ENCODE results near the gene TMEM151A. TPM values are rescaled to one million over a fixed set of nuclear protein-coding genes. Genes with fewer than 3 reads are reported as not detected.
A peak's percentile ranks its signal among the peaks of the same experiment; 100 is the strongest.

The TMEM151A gene
- total and polyA plus RNA-seq, 2 experiments from 2014 or later = 1.0 to 4.4 TPM

- Histone ChIP-seq H3F3A (replicated peaks; ENCODE audit: low read depth) (0 out of 2 replicates have a peak, but pooled peaks cover 11% of the 10 kb centered on the region), H3K36me3 (ENCODE audit: insufficient read depth) (no peaks in the 10 kb centered on the region; the same call in 1 of the 2 replicates), H4K20me1 (replicated peaks; ENCODE audit: insufficient read depth) (no peaks in the 10 kb centered on the region; the same call in none of the 2 replicates), H3K27ac (ENCODE audit: low read depth) (peak overlapping the region; percentile 78; the same call in 1 of the 2 replicates), H3K4me1 (ENCODE audit: insufficient read depth) (peaks cover 9% of the 10 kb centered on the region), H3K9me2 (ENCODE audit: insufficient read depth) (no peaks in the 10 kb centered on the region), H3K79me2 (replicated peaks; ENCODE audit: insufficient read depth) (no peaks in the 10 kb centered on the region), H3K4me3 (peak overlapping the region; percentile 43), H3K4me2 (peak overlapping the region; percentile 66; the same call in 1 of the 2 replicates), H3K27me3 (ENCODE audit: insufficient read depth) (no peaks in the 10 kb centered on the region), H2AFZ (no peak overlapping the region)
- DNase-seq (ENCODE audit: low spot score) (peak; percentile 99), ATAC-seq (peak; percentile 85)
- Mint-ChIP-seq H3K27ac (no peak overlapping the region), H3K4me1 (peaks cover 32% of the 10 kb centered on the region), H3K9me3 (no peaks in the 10 kb centered on the region), H3K36me3 (ENCODE audit: low read depth) (no peaks in the 10 kb centered on the region; the same call in 2 of the 3 replicates), H3K4me3 (0 out of 3 replicates have a peak overlapping the region, but pooled peaks have one; percentile 23), H3K27me3 (ENCODE audit: insufficient read depth, low read depth, poor library complexity) (peaks cover 29% of the 10 kb centered on the region)
- TF ChIP-seq CREB1 (CRISPR knock-in tag; IDR thresholded peaks at IDR 0.05; ENCODE audit: low read depth) (peak; percentile 43; the same call in 1 of the 2 replicates), ZNF331 (CRISPR knock-in tag; IDR thresholded peaks at IDR 0.05; ENCODE audit: low read depth) (no peak), POLR2AphosphoS5 (IDR thresholded peaks at IDR 0.05; ENCODE audit: low read depth) (peak; percentile 31; the same call in 1 of the 2 replicates), CTCF (conservative IDR thresholded peaks at IDR 0.05; ENCODE audit: low read depth in 2 of 2) (peak; percentile 77 to 98)
These were observed 8.9 kb upstream of the TMEM151A start for GRCh38 chr11:66282468-66283455.

- H3K4me1 ChIP-seq (ENCODE audit: insufficient read depth) = peaks cover 14% of the 10 kb centered on the region
- no peak overlapping the region for H3K4me2 ChIP-seq
- H3F3A ChIP-seq (replicated peaks; ENCODE audit: low read depth) = 0 out of 2 replicates have a peak, but pooled peaks cover 11% of the 10 kb centered on the region
- TF ChIP-seq NANOG (IDR thresholded peaks at IDR 0.05; ENCODE audit: borderline replicate concordance) = no peak
- TF ChIP-seq CREB1 (CRISPR knock-in tag; IDR thresholded peaks at IDR 0.05; ENCODE audit: low read depth) = no peak
- TF ChIP-seq ETS1 (IDR thresholded peaks at IDR 0.05) = no peak
- TF ChIP-seq POLR2AphosphoS5 (IDR thresholded peaks at IDR 0.05; ENCODE audit: low read depth) = no peak
- TF ChIP-seq STAT1 (IDR thresholded peaks at IDR 0.05; ENCODE audit: unreplicated experiment) = no peak
- TF ChIP-seq ZNF114 (CRISPR knock-in tag; IDR thresholded peaks at IDR 0.05) = no peak
- peak in 1 of 2 experiments; percentile 16; a peak in 2 of 4 replicates for TF ChIP-seq CTCF (conservative IDR thresholded peaks at IDR 0.05; ENCODE audit: low read depth in 2 of 2)
- TF ChIP-seq REST (IDR thresholded peaks at IDR 0.05; ENCODE audit: unreplicated experiment) = no peak
- no peak for TF ChIP-seq EZH2phosphoT487 (IDR thresholded peaks at IDR 0.05; ENCODE audit: unreplicated experiment)
- no peak for DNase-seq (ENCODE audit: low spot score)
- Mint-ChIP-seq H3K27ac (no peak overlapping the region), H3K27me3 (ENCODE audit: insufficient read depth, low read depth, poor library complexity) (peaks cover 31% of the 10 kb centered on the region), H3K4me3 (no peak overlapping the region), H3K9me3 (no peaks in the 10 kb centered on the region), H3K4me1 (peaks cover 32% of the 10 kb centered on the region), H3K36me3 (ENCODE audit: low read depth) (no peaks in the 10 kb centered on the region; the same call in 2 of the 3 replicates)
- H3K79me2 ChIP-seq (replicated peaks; ENCODE audit: insufficient read depth) = peaks cover 7% of the 10 kb centered on the region
- H3K27me3 ChIP-seq (ENCODE audit: insufficient read depth) = no peaks in the 10 kb centered on the region
- H3K4me3 ChIP-seq = no peak overlapping the region
- no peak overlapping the region for H2AFZ ChIP-seq
- ATAC-seq = no peak
- H3K27ac ChIP-seq (ENCODE audit: low read depth) = no peak overlapping the region
- H3K9me2 ChIP-seq (ENCODE audit: insufficient read depth) = no peaks in the 10 kb centered on the region
- H3K36me3 ChIP-seq (ENCODE audit: insufficient read depth) = no peaks in the 10 kb centered on the region; the same call in 1 of the 2 replicates
- no peaks in the 10 kb centered on the region; the same call in none of the 2 replicates for H4K20me1 ChIP-seq (replicated peaks; ENCODE audit: insufficient read depth)
These were observed 8.1 kb upstream of the TMEM151A start for GRCh38 chr11:66283461-66284105.
